A673 (cell line): ENCODE results near the gene SPECC1. TPM values are rescaled to one million over a fixed set of nuclear protein-coding genes. Genes with fewer than 3 reads are reported as not detected.

Experiments
- BruUV-seq: library from RNA; stranded (reverse); fragments of 400-500 nt; replicated peaks from 2 replicates; lab custom pipeline; 2021; lab: Mats Ljungman, UMichigan
- CTCF ChIA-PET: fragments of 300-600 bp; sonication (Branson Sonifier 250); formaldehyde crosslinking; loops from one replicate; lab custom pipeline; 2022; ENCODE audit warnings: antibody characterized with exemption; lab: Charles Lee
- POLR2A ChIA-PET: fragments of 300-600 bp; sonication (Branson Sonifier 250); formaldehyde crosslinking; loops from one replicate; lab custom pipeline; 2022; ENCODE audit warnings: antibody characterized with exemption; ENCODE audit not compliant: low non-redundant PET; lab: Charles Lee
- DNase-seq: peaks from one replicate; pipeline ENCODE4 v3.0.0-alpha.2; 2015; ENCODE audit warnings: low spot score
- H3K27ac ChIP-seq: fragments of 200-600 bp; sonication (generic); 2 replicates; pipeline ENCODE4 v1.5.1; 2016; ENCODE audit warnings: mixed run types, low read depth, mild to moderate bottlenecking, mixed read lengths, antibody characterized with exemption, low read length; ENCODE audit not compliant: poor library complexity, severe bottlenecking
- H3K27me3 ChIP-seq: fragments of 200-600 bp; sonication (generic); replicated peaks from 2 replicates; pipeline ENCODE4 v1.6.1; 2017; ENCODE audit warnings: mixed run types, low read depth, mild to moderate bottlenecking, mixed read lengths, antibody characterized with exemption, low read length; ENCODE audit not compliant: insufficient read depth, poor library complexity
- H3K36me3 ChIP-seq: fragments of 200-600 bp; sonication (generic); 2 replicates; pipeline ENCODE4 v1.6.1; 2016; ENCODE audit warnings: mixed run types, mild to moderate bottlenecking, mixed read lengths, antibody characterized with exemption, low read length; ENCODE audit not compliant: insufficient read depth, poor library complexity, severe bottlenecking
- H3K4me1 ChIP-seq: fragments of 200-600 bp; sonication (generic); 2 replicates; pipeline ENCODE4 v1.6.1; 2017; ENCODE audit warnings: mixed run types, mild to moderate bottlenecking, mixed read lengths, antibody characterized with exemption, low read length; ENCODE audit not compliant: insufficient read depth, poor library complexity, severe bottlenecking
- H3K4me3 ChIP-seq: fragments of 200-600 bp; sonication (generic); 2 replicates; pipeline ENCODE4 v1.5.1; 2016; ENCODE audit warnings: low read depth, mixed run types, mild to moderate bottlenecking, mixed read lengths, low read length; ENCODE audit not compliant: poor library complexity, severe bottlenecking
- H3K9me3 ChIP-seq: fragments of 200-600 bp; sonication (generic); 2 replicates; pipeline ENCODE4 v1.6.1; 2016; ENCODE audit warnings: mixed run types, low read depth, mild to moderate bottlenecking, mixed read lengths, antibody characterized with exemption, low read length; ENCODE audit not compliant: poor library complexity, severe bottlenecking
- EZH2 ChIP-seq: fragments of 200-600 bp; sonication (generic); IDR thresholded peaks from 2 replicates; pipeline ENCODE4 v1.6.1; 2017; ENCODE audit warnings: borderline replicate concordance, low read depth, mild to moderate bottlenecking, mixed read lengths, antibody characterized with exemption, low read length; ENCODE audit not compliant: poor library complexity, severe bottlenecking
- intact Hi-C: fragments of 100-400 bp; cut with micrococcal nuclease; formaldehyde crosslinking; loops from one replicate; pipeline ENCODE4 v1.10.0; 2022; ENCODE audit not compliant: unreplicated experiment
- total RNA-seq: library from RNA; stranded (reverse); gene quantifications from 2 replicates; pipeline ENCODE4 v1.2.3, GENCODE V29; 2021
- TF ChIP-seq, protein P1 (sequence below): fragments of 300-800, 200-600 bp; sonication (generic); conservative IDR thresholded peaks from 2 replicates; pipeline ENCODE4 v1.5.1; 2017; ENCODE audit warnings: low read depth, mild to moderate bottlenecking, antibody characterized with exemption, low read length, moderate library complexity, mixed read lengths

The SPECC1 gene
- total RNA-seq, 1 experiment from 2014 or later, result 5.8 TPM

DNA sequence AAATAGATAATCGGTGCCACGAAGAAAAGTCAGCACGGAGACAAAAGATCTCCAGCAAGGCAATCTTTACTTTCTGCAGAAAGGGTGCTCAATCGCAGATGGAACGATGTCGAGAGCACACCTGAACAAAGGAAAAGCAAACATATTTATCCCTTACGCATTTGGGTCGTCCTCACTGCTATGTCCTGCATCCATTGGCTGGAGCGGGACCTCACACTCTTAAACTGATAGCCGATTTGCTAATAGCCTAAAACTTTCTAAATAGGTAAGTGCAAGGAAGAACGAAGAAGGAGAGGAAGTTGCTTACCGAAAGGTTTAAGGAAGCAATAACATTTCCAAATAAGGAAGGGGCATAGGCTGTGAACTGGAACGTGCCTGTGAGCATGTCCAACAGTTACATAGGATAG is 30.4 kb upstream of the SPECC1 start:
- H3K4me1 ChIP-seq, result peaks cover 8% of the 10 kb centered on the region
- H3K4me3 ChIP-seq, result no peak overlapping the region
- H3K27me3 ChIP-seq, result no peaks in the 10 kb centered on the region
- H3K9me3 ChIP-seq, result no peaks in the 10 kb centered on the region
- H3K36me3 ChIP-seq, result no peaks in the 10 kb centered on the region
- no peak overlapping the region for H3K27ac ChIP-seq
- DNase-seq, result no peak
- POLR2A ChIA-PET, result no interaction called here
- BruUV-seq, result no TSS peak
- CTCF ChIA-PET, result no interaction called here
- no peak for TF ChIP-seq EZH2
- TF ChIP-seq, protein P1, sequence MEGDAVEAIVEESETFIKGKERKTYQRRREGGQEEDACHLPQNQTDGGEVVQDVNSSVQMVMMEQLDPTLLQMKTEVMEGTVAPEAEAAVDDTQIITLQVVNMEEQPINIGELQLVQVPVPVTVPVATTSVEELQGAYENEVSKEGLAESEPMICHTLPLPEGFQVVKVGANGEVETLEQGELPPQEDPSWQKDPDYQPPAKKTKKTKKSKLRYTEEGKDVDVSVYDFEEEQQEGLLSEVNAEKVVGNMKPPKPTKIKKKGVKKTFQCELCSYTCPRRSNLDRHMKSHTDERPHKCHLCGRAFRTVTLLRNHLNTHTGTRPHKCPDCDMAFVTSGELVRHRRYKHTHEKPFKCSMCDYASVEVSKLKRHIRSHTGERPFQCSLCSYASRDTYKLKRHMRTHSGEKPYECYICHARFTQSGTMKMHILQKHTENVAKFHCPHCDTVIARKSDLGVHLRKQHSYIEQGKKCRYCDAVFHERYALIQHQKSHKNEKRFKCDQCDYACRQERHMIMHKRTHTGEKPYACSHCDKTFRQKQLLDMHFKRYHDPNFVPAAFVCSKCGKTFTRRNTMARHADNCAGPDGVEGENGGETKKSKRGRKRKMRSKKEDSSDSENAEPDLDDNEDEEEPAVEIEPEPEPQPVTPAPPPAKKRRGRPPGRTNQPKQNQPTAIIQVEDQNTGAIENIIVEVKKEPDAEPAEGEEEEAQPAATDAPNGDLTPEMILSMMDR, result no peak
- intact Hi-C loops, result no loop called here

DNA sequence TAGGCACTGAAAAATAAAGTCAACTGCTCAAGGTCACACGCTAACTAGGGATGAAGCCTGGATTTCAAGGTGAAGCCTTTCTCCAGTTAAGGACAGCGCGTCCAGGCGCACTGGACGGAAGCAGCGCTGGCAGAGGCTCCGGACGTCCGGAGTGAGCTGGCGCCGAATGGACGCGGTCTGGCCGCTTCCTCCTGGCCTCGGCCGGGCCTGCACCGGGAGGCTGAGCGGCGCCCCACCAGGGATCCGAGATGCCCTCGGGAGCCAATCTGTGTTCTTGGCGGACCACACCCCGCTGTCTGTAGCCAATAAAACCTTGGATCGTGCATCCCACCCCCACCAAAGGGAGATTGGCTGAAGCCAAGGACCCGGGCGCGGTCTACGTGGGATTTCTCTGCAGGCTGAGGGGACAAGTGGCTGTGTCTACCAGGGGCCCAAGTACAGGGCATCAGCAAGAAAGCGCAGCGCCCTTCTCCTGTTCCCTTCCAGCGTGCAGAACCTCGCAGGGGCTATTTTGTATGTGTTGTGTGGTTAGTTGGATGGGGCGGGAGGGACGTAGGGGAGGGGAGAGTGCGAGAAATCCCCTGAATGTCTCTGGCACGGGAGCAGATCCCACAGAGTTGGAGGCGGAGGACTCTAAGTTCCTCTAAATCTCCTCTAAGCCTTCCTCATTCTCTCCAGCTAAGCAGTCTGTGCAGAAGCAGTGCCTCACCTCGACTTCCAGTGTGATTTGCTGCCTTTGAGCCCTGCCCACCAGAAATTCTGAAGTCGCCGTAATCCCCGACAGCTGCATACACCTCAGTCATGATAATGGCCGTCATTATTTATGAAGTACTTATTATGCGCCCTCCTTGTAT is 29.0 kb upstream of the SPECC1 start:
- CTCF ChIA-PET, result no interaction called here
- intact Hi-C loops, result no loop called here
- Histone ChIP-seq H3K9me3 (no peaks in the 10 kb centered on the region), H3K27ac (no peak overlapping the region), H3K27me3 (no peaks in the 10 kb centered on the region), H3K4me1 (peaks cover 8% of the 10 kb centered on the region), H3K4me3 (no peak overlapping the region), H3K36me3 (no peaks in the 10 kb centered on the region)
- TF ChIP-seq EZH2, result no peak
- TF ChIP-seq, protein P1, result no peak
- POLR2A ChIA-PET, result no interaction called here
- DNase-seq, result no peak
- no TSS peak for BruUV-seq

DNA sequence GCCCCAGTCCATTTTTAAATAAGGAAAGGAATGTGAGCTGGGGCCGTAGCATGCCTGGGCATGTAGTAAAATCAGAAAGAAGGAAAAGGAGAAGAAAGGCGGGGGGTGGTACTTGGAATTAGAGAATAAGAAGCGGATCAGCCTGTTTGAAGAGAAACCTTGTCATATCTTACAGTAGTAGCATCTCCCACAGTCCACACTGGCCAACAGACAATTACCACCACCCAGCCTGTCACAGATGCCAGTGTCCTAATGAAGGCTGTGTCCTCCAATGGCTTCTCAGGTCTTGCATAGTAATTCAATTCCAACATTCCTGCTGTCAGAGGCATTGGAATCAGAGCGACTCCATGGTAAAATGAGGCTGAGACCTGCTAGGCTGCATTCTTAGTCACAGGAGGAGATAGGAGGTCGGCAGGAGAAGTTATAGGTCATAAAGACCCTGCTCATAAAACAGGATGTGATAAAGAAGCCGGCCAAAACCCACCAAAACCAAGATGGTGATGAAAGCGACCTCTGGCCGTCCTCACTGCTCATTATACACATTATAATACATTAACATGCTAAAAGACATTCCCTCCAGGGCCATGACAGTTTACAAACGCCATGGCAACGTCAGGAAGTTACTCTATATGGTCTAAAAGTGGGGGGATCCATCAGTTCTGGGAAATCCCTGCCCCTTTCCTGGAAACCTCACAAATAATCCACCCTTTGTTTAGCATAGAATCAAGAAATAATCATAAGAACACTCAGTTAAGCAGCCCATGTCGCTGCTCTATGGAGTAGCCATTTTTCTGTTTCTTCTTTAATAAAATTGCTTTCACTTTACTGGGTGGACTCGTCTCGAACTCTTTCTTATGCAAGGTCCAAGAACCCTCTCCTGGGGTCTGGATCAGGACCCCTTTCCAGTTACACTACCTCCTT is 22.0 kb upstream of the SPECC1 start:
- no peaks in the 10 kb centered on the region for H3K27me3 ChIP-seq
- H3K36me3 ChIP-seq, result no peaks in the 10 kb centered on the region
- no peak overlapping the region for H3K4me3 ChIP-seq
- DNase-seq, result no peak
- ChIA-PET CTCF (no interaction called here), POLR2A (no interaction called here)
- no peaks in the 10 kb centered on the region for H3K9me3 ChIP-seq
- H3K27ac ChIP-seq, result no peak overlapping the region
- H3K4me1 ChIP-seq, result no peaks in the 10 kb centered on the region
- intact Hi-C loops, result no loop called here
- no TSS peak for BruUV-seq
- no peak for TF ChIP-seq EZH2
- TF ChIP-seq, protein P1, result no peak
